Epithelial cell of prostate (primary cell): ENCODE results near the gene PHLDB2.

Experiments
- DNase-seq: peaks from one replicate; pipeline ENCODE4 v3.0.0-alpha.2; 2011; ENCODE audit warnings: low read depth, low spot score
- H3K27ac ChIP-seq: fragments of 450-650 bp; 2 replicates; pipeline ENCODE4 v1.5.1; 2017; ENCODE audit warnings: mild to moderate bottlenecking

PHLDB2 gene

GRCh38 chr3:112009670-112010069 is 150.6 kb downstream of the PHLDB2 start:
- no peak for DNase-seq

DNA sequence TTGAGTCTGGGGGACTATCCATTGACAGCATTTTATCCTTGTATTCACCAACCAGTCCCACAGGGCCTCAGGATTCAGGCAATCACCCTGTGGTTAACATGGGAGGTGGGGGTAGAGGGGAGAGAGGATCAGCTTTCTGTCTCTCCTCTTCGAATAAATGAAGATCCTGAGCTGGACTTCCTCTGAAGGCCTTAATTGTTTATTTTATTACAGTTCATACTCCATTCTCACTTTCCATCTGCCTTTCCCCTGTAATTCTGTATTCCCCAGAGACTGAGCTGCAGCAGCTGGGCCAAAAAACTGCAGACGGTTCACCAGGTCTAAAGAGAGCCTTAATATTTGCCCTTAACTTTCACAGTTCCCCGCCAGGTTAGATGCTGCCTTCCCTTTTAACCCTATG is 151.6 kb downstream of the PHLDB2 start:
- no peak for DNase-seq
- H3K27ac ChIP-seq = no peak overlapping the region

More at GRCh38 chr3:112009670-112010069, 150.6 kb downstream of the PHLDB2 start:
- H3K27ac ChIP-seq = no peak overlapping the region

DNA sequence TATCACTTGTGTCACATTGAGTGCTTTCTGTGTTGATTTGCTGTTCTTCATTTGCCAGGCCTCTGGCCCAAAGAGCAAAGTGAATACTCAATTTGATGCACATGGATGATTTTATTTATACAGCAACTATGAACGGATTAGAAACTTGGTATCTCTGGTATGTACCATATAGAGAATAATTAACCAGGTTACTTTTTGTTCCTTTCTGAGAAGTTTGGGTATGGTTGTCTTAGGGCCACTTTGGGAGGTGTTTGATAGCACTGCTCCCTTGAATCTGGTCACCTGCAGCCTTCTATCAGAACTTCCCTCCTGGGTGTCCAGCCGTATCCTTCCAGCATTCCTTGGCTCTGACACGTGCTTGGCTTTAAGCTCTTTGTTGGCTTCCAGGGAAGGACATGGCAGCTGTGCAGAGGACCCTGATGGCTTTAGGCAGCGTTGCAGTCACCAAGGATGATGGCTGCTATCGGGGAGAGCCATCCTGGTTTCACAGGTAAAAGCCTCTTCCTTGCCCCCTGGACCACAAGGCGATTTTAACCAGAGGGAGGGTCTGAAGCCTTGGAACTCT is 152.4 kb downstream of the PHLDB2 start:
- H3K27ac ChIP-seq = no peak overlapping the region
- no peak for DNase-seq

DNA sequence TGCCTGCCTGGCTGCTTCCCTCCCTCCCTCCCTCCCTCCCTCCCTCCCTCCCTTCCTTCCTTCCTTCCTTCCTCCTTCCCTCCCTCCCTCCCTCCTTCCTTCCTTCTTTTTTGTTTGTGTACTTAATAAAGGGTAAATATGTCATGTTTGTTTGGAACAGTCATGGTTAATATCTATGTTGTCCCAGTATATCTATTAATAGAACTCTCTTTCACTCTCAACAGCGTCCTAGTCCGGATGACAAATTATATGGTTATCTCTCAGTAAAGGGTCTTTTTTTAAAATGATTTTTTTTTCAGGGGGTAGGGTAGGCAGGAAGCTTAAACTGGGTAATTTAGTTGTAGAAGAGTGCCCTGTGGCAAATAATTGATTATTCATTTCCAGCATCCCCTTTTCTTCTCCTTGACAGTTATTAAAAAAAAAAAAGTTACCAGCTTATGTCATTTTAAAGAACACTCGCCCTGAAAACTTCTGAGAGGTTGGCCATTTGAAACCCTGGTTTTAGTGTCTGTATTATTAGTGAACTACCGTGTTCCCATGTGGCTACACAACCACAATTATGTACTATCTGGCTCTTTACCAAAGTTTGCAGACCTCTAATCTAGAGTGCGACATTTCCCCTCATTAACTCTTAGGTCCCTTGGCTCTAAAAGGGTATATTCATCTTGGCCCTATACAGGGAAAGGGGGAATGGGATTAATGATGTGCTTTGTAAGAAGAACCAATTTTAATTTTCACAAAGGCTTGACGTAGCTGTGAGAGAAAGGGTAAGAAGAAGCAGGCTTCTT is 153.3 kb downstream of the PHLDB2 start:
- no peak overlapping the region for H3K27ac ChIP-seq
- no peak for DNase-seq

GRCh38 chr3:112013058-112013783 is 154.2 kb downstream of the PHLDB2 start:
- no peak for DNase-seq
- no peak overlapping the region for H3K27ac ChIP-seq

GRCh38 chr3:112013784-112014143 is 154.7 kb downstream of the PHLDB2 start:
- no peak for DNase-seq
- H3K27ac ChIP-seq = no peak overlapping the region

DNA sequence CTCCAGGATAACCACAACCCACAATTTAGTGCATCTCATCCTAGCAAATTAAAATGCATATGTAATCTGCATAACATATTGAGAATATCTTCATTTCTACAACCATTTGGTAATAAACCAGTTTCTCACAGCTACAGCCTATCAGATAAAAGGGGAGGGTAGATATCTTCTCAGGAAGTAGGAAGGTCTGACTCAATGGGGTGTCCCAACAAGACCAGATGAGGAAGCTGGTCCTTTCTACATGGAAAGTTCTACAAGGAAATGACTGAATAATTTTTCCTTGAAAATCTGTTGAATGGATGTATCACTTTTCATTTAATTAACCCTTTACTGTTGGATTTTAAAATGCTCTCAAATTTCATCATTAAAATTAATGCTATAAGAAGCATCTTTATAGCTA is 158.0 kb downstream of the PHLDB2 start:
- DNase-seq = no peak
- H3K27ac ChIP-seq = no peak overlapping the region

- DNase-seq = no peak
- H3K27ac ChIP-seq = no peak overlapping the region
Measured at GRCh38 chr3:112018712-112019111, 159.6 kb downstream of the PHLDB2 start.

DNA sequence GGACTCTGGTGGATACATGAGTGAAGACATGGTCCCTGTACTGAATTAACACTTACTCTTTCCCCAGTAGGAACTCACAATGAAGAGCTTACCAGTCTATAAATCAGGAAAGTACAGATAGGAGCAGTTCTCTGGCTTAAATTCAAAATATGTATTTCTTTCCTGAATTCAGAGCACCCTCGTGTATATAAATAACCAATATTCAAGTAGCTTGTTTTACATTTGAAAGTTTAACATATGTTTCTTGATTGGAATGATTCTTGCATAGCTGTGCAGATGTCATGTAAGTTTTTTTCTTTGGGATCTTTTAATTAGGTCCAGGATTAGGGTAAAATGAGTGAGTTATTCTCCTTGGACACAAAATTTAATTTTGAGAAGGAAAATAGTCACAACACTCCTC is 160.7 kb downstream of the PHLDB2 start:
- no peak overlapping the region for H3K27ac ChIP-seq
- no peak for DNase-seq

- no peak overlapping the region for H3K27ac ChIP-seq
- no peak for DNase-seq
Measured at GRCh38 chr3:112020674-112021085, 161.6 kb downstream of the PHLDB2 start.
